GM12891 (cell line): ENCODE measurements around the gene CHST2.

Experiments
- POLR2A ChIP-seq: IDR thresholded peaks from 2 replicates; pipeline ENCODE4 v1.6.1; 2011; ENCODE audit warnings: low read depth, low read length, control low read depth
- POLR2AphosphoS5 ChIP-seq: IDR thresholded peaks from 2 replicates; pipeline ENCODE4 v1.6.1; 2011; ENCODE audit warnings: low read depth, low read length, control low read depth

- TF ChIP-seq POLR2A (no peak), POLR2AphosphoS5 (no peak)
These were observed 34.5 kb upstream of the CHST2 start for GRCh38 chr3:143084856-143085731.
